IPS DF 4.7 (cell line): ENCODE results near the gene MT4.
"Not testable (repeated sequence)": the region's sequence is repeated elsewhere in the genome, so short reads cannot be mapped to it uniquely, and the experiment has no call there.

ENCODE experiments used
- DNase-seq: peaks from one replicate; pipeline ENCODE4 v3.0.0-alpha.2; 2013; ENCODE audit warnings: low spot score; ENCODE audit errors: extremely low read depth

MT4 gene

DNA sequence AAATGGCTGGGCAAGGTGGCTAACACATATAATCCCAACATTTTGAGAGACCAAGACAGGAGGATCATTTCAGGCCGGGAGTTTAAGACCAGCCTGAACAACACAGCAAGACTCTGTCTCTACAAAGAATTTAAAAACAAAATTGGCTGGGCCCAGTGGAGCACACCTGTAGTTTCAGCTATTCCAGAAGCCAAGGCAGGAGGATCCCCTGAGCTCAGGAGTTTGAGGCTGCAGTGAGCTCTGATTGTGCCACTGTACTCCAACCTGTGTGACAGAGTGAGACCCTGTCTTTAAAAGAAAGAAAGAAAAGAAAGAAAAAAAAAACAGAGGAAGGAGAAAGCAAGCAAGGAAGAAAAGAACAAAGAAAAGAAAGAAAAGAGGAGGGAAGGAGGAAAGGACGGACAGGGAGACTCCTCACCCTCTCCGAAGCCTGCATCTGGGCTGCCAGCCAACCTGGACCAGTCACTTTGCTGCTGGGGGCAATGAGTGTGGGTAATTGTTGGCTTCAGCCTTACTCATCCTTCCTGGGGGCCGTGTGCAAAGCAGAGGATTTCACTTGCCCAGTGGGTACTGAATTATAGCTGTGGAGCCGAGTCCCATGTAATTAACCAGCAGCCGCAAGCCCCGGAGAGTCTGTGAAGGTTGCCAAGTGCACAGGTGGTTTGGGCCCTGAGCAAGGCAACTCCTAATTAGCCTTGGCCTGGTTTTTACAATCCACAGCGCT lies 6.7 kb upstream of the MT4 start:
- no peak for DNase-seq

DNA sequence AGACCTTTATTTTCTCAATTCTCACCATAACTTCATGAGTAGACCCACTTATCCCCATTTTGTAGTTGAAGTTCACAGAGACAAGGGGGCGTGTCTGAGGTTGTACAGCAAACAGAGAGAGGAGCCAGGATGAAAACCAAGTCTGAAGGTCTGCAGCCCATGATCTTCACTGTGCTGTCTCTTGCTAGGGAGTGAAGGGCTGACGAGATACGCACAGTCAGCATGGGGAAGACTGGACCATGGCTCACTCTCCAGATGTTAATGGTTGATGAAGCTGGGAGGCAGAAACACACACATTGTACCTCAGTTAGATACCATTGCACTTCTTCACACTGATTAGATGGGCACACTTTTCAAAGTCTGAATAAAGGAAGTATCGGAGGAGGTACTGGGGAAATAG lies 5.8 kb upstream of the MT4 start:
- no peak for DNase-seq

DNA sequence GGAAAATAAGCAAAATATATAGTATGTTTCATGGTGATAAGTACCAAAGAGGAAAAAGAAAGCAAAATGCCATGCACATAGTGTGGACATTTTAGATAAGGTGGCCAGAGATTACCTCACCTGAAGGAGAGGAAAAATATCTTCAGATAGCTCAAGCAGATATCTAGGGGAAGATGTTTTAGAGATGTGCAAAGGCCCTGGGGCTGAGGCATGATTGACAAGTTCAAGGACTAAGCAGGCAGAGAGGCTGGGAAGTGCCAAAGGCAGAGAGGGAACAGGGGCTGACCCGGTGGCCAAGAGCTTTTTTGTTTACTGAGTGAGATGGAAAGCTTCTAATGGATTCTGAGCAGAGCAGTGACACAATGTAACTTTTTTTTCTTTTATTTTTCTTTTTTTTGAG lies 4.4 kb upstream of the MT4 start:
- DNase-seq, result no peak

DNA sequence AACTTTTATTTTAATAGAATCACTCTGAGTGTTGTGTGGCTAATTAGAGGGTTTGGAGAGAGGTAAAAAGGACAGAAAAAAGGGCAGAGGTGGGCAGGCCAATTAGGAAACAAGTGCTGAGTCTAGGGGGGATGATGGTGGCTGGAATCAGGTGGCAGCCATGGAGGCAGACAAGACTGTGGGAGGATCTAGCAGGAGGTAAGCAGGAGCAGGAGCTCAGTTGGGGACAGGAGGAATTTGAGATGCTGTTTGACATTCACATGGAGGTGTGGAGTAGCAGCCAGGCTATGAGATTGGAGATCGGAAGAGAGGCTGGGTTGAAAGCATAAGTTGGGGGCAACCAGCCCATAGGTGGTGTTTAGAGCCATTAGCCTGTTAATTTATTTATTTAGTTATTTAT lies 3.7 kb upstream of the MT4 start:
- no peak for DNase-seq

DNA sequence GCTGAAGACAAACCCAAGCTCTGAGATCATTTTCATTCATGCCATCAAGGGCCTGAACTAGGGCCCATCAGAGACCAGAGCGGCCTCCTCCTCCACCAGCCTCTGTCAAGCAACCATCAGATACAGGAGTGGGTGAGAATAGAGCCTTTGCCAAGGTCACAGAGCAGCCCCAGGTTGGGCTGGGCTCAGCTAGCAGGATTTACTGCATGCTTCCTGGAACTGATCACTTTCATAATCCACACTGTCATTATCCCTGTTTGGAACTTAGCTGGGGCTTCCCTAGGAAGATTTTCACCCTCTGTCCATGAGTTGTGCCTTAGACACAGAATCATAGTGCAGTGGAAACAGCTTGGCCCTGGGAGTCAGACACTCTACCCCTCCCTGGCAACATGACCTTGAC lies 5.1 kb downstream of the MT4 start:
- no peak for DNase-seq

DNA sequence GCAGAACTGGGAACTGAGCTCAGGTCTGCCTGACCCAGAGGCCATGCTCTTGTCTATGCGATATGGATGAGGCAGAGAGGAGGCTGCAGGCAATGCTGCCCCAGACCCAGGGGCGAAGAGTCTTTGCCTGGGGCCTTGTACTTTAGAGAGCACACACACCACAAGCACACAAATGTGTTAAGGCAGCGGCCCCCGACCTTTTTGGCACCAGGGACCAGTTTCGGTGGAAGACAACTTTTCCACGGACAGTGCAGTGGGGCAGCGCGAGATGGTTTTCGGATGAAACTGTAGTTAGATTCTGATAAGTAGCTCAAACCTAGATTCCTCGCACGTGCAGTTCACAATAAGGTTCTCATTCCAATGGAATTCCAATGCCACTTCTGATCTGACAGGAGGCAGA lies 6.7 kb downstream of the MT4 start:
- no peak for DNase-seq

DNA sequence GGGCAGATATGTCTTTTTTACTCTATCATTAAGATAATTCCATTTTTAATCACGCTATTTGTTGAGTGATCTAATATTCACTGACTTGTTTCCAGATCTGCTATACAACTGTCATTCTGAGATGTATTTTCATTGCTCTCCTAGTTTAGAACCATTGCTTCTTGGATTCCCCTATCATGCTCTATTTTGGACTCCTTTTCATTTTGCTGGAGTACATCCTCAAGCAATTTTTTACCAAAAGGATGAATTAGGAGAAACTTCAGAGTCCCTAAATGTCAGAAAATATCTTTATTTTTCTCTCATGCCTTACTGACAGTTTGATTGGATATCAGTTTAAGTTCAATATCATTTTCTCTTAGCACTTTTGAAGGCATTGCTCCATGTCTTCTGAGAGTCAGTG lies 9.8 kb downstream of the MT4 start:
- DNase-seq, result no peak

DNA sequence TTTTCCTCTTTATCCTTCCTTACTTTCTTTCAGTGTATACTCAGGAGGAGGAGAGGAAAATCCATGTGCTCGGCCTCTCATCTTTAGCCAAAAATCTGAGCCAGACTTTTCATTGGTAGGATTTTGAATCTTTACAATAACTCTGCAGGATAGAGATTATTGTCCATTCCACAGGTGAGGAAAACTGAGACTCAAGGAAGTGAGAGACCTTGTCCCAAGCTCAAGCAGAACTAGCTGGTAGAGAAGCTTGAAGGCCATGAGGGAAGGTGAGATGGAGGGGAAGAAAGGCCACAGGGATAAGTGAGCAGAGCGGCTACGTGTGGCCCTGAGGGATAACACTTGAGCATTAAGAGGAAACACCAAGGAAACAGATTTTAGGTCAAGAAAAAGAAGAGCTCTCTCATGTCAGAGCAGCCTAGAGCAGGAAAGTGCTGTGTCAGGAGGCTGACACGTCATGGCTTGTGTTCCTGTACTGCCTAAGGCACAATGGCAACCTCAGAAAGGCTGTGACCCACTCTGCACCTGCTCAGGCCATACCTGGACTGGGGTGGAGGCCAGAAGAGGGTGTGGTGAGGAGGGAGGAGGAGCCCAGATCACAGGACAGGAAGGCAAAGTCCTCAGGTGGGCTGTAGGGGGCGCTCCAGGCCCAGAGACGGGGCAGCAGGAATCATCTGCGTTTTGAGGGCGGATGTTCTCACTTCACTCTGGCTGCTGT lies 11.9 kb downstream of the MT4 start:
- DNase-seq, result no peak

DNA sequence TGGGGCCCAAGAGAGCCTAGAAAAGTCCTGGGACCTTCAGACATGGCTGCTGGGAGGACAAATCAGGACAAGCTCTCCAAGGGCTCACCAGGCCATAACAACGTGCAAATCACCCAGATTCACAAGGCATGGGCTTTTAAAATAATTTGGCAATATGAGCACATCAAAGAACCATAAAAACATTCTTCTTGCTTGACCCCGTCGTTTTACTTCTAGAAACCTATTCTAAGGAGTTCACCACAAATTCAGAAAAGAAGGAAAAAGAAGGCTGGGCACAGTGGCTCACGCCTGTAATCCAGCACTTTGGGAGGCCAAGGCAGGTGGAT lies 12.4 kb downstream of the MT4 start:
- no peak for DNase-seq

DNA sequence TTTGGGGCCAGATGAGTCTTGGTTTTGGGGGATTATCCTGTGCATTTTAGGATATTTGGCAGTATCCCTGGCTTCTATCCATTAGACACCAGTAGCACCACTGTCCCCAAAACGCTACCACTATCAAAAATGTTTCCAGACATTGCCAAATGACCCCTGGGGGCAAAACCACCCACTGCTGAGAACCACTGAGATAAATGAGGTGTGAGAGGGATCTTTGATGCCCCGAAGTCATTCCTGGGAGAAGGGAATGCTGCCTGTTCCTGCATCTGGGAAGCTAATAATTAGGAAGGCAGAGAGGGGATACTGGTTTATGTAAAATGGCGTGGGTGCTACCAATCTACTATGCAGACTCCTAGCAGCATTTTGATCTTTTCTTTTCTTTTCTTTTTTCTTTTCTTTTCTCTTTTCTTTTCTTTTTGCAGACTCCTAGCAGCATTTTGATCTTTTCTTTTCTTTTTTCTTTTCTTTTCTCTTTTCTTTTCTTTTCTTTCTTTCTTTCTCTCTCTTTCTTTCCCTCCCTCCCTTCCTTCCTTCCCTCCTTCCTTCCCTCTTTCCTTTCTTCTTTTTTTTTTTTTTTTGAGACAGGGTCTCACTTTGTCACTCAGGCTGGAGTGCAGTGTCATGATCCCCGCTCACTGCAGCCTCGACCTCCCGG lies 15.6 kb downstream of the MT4 start:
- no peak for DNase-seq

DNA sequence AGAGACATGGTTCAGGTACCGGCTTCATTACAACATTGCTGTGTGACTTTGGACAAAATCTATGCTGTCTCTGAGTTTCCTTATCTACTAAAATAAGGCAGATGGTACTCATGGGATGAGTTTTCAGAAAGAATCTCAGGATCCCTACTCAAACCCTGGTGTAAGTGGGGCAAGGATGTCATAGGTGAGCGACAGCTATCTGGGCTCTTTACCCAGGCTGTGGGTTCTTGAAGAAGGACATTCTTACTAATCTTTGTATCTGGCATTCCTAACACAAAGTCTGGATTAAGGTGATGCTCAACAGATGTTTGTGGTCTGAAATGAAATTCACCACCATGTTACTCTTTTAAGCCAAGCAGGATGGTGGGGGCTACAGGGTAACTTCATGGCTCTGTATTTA lies 18.0 kb downstream of the MT4 start:
- DNase-seq, result not testable (repeated sequence)

DNA sequence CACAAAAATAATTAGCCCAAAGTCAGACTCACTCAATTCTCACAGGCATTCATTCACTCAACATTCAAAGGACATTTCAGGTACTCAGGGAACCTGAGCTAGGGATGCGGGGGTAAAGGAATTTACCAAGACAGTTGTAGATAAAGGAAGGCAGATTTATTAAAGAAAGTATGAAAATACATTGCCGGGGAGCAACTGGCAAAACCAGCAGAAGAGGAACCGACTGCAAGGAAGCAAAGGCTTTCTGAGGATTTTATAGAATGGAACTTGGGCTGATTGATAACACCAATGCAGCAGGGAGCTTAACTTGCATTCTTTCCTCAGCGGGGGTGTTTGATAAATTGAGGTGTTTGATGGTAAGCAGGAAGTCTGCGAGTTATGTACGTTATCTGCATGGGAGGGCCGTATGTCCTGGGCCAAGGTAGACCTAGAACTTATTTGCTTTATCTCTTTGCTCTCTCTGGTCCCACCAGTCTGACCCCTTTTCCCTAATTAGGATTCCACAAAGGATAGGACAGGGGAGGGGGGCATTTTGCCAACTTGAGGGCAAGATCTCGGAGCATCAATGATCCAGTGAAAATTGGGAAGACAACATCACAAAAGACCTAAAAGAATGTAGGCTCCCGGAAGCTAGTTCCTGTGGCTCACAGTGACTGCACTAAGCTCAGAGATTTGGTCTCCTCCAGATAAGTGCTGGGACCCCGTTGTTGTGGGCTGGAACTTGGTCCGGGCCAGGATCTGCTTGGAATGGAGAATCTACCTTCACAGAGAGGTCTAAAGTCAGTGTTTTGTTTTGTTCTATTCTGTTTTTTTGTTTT lies 18.7 kb downstream of the MT4 start:
- no peak for DNase-seq

DNA sequence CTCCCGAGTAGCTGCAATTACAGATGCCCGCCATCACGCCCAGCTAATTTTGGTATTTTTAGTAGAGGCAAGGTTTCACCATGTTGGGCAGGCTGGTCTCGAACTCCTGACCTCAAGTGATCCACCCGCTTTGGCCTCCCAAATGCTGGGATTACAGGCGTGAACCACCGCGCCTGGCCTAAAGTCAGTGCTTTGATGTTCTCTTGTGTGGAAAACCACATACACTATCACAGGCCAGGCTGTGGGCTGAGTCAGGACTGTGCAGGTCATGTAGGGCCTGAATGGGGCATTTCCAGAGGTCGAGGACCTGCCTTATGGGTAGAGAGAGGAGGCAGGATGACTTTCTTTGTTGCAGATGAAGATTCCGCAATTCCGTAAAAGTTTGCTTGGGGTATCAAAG lies 19.4 kb downstream of the MT4 start:
- DNase-seq, result no peak

DNA sequence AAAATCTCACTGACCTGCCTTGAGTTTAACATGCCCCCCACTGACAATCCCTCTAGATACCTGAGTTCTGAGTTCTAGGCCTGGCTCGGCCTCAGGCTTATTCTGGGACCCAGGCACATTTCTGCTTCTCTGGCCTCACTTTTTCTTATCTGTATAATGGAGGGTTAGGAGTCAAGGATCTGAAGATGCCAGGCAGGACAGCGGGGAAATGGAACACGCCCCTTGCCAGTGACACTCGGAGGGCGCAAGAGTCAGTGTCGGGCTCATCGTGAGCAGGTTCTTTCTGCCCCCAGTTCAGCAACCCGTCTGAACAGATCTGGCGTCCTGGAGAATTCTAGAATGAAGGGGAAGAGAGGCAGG lies 23.9 kb downstream of the MT4 start:
- DNase-seq, result no peak

DNA sequence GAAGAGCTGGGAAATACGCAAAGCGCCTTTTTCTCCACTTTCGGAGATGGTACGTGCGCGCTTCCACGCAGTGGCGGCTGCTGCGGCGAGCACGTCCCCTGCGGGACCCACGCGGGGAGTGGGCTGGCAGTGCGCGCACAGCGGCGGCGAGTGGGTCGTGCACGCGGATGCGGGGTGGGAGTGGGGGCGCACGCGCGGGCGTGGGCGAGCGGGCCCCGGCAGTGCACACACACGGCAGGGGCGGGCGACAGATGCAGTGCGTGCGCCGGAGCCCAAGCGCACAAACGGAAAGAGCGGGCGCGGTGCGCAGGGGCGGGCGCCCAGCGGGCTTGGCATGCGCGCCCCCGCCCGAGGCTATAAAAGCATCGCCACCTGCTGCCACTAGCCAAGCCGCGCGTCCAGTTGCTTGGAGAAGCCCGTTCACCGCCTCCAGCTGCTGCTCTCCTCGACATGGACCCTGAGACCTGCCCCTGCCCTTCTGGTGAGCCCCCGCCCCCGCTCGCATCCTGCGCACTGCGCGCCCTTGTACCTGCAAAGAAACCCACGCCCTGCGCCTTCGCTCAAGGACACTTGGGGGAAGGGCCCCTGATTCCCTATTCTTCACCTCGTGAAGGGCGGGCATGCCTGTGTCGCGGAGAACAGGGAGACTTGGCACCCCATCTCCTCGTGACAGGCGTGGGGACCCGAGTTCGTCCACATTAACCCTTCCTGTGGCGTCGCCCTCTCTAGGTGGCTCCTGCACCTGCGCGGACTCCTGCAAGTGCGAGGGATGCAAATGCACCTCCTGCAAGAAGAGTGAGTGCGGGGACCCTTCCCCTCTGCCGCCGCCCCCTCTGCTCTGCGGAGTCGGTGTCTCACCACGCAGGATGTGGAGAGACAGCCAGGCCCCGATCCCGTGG lies 24.5 kb downstream of the MT4 start, which contains the start of gene MT3:
Gene MT3, plus strand, starts transcription at position 388 of the 899 bp plus-strand sequence. Its CDS starts 63 bp downstream, at position 451.
- DNase-seq, result no peak

DNA sequence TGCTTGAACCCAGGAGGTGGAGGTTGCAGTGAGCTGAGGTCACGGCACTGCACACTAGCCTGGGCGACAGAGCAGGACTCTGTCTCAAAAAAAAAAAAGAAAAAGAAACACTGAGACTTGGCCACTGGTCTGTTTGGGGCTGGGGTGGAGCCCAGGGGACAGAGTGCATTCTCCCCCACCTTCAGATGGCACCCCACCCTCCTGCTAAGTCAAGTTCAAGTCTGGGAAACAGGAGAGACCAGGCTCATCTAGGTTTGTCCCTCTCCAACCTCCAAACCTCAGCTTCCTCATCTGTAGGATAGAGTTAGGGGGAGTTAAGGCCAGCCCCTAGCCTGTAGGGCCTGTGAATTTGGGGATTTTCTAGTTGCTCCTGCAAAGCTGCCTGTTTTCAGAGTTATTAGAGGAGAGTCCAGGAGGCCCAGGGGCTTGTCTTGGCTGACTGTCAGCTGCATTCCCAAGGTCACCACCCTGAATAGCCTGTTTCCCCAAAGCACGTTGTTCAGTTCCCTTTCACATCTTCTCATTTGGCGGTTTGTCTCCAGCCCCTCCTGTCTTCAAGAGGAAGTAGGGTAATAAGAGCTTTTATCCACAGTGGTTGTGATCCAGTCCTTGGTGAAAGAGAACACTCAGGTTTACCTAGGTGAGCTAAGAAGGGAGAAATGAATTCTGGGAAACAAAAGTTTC lies 26.6 kb downstream of the MT4 start:
- DNase-seq, result no peak

DNA sequence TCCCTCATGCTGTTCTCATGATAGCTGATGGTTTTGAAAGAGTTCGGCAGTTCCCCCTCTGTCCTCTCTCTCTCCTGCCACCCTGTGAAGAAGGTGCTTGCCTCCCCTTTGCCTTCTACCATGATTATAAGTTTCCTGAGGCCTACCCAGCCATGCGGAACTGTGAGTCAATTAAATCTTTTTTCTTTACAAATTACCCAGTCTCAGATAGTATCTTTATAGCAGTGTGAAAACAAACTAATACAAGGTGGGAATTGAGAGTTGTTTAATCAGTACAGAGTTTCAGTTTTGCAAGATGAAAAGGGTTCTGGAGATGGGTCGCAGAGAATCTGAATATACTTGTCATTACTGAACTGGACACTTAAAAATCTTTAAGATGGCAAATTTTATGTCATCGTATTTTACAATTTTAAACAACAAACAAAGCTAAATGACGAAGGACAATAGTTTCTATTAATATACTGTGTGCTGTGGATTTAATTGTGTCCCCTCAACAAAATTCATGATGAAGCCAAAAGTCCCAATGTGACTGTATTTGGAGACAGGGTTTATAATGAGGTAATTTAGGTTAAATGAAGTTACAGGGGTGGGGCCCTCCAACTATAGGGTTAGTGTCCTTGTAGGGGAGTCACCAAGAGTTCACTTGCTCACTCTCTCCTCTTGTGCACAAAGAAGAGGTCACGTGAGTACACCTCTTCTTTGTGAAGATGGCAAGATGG lies 28.9 kb downstream of the MT4 start:
- no peak for DNase-seq

DNA sequence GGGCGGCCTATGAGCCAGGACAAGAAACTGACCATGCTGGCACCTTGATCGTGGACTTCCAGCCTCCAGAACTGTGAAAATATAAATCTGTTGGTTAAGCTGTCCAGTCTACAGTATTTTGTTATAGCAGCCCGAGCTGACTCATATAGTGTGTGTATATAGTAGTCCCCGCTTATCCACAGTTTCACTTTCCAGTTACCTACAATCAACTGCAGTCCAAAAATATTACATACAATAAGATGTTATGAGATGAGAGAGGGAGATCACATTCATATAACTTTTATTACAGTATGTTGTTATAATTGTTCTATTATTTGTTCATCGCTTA lies 29.4 kb downstream of the MT4 start:
- DNase-seq, result no peak

DNA sequence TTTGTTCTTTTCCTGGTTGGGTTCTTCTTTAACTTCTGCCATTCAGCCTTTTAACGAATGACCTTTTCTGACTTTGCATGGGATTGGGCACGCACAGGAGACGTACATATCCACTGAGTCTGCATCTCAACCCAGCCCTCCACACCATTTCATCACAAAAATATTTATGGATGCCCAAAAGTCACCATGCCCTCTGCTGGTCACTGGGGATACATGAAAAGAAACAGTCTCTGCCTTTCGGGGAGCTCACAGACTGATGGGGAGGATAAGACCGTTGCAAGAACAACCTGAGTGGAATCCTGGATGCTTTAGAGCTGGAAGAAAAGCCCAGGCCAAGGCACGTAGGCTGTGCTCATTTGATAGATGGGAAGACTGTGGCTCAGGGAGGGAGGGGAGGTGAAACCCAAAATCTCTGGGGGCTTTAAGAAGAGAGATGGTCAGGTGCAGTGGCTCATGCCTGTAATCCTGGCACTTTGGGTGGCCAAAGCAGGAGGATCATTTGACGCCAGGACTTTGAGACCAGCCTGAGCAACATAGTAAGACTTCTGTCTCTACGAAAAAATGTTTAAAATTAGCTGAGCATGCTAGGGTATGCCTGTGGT lies 35.6 kb downstream of the MT4 start:
- no peak for DNase-seq
